Measurements from ENCODE around the gene SMAGP. TPM values are rescaled to one million over a fixed set of nuclear protein-coding genes. Genes with fewer than 3 reads are reported as not detected.

Gene SMAGP
- total RNA-seq (1 to 10 TPM; 2.4 to 3.3 TPM), polyA plus RNA-seq (1 to 10 TPM; 5.0 to 6.4 TPM)

GRCh38 chr12:51270067-51270950 lies at the start of gene SMAGP:
Gene SMAGP, minus strand, starts transcription at chr12:51270415. Its CDS starts 1,137 bp downstream, at chr12:51269278.
- WGBS: under 1% methylated on average over 83 of the region's 83 CpGs
- TF ChIP-seq MAX (IDR thresholded peaks at IDR 0.05) (peak; percentile 27), REST (IDR thresholded peaks at IDR 0.05) (peak; percentile 35), RXRA (IDR thresholded peaks at IDR 0.05) (peak in 1 of 2 donors; percentile 31), HNF4G (IDR thresholded peaks at IDR 0.05) (peak; percentile 91), FOXA1 (IDR thresholded peaks at IDR 0.05) (no peak), CTCF (IDR thresholded peaks at IDR 0.05; ENCODE audit: low read depth, low read length, missing input control) (no peak), HNF4A (conservative IDR thresholded peaks at IDR 0.05) (peak; percentile 83 to 90), YY1 (IDR thresholded peaks at IDR 0.05) (no peak), EGR1 (IDR thresholded peaks at IDR 0.05; ENCODE audit: low read depth in 2 of 2) (no peak), JUND (IDR thresholded peaks at IDR 0.05) (no peak), ATF3 (IDR thresholded peaks at IDR 0.05) (no peak), TAF1 (conservative IDR thresholded peaks at IDR 0.05) (peak; percentile 74), GABPA (IDR thresholded peaks at IDR 0.05 in 1 of 2, conservative IDR thresholded peaks at IDR 0.05 in 1 of 2) (no peak), ZBTB33 (IDR thresholded peaks at IDR 0.05) (no peak), RAD21 (IDR thresholded peaks at IDR 0.05) (peak in 1 of 2 donors; percentile 48), SP1 (IDR thresholded peaks at IDR 0.05) (peak; percentile 97), FOXA2 (IDR thresholded peaks at IDR 0.05) (no peak)
- peak; percentile 58 for DNase-seq (ENCODE audit: low spot score)
- Histone ChIP-seq H3K4me3 (ENCODE audit: low read depth in 1 of 3, low read length in 3 of 3) (peak within 1 kb of the TSS; percentile 54 to 86 (median 68)), H3K9me3 (ENCODE audit: control insufficient read depth in 4 of 4, low read length in 3 of 4) (no peaks in the 10 kb centered on the region), H3K9ac (ENCODE audit: low read depth in 1 of 2, low read length in 2 of 2) (peak within 1 kb of the TSS; percentile 57 to 64), H3K27me3 (ENCODE audit: control insufficient read depth in 4 of 4, insufficient read depth in 4 of 4, low read length in 3 of 4) (no peaks in the 10 kb centered on the region), H3K4me1 (ENCODE audit: control insufficient read depth in 4 of 4, insufficient read depth in 4 of 4, low read length in 3 of 4) (peaks cover 0 to 17% (median 13%) of the 10 kb centered on the region in 4 donors), H3K36me3 (ENCODE audit: control insufficient read depth in 4 of 4, insufficient read depth in 3 of 4, low read depth in 1 of 4, low read length in 3 of 4) (no peaks in the 10 kb centered on the region), H3K27ac (ENCODE audit: low read depth in 1 of 2, low read length in 2 of 2) (peak within 1 kb of the TSS; percentile 74 to 76)

Data from liver (tissue), 9 donors.